Measurements from ENCODE around the gene TOMM7. TPM values are rescaled to one million over a fixed set of nuclear protein-coding genes. Genes with fewer than 3 reads are reported as not detected.

The TOMM7 gene
- total RNA-seq, 1 donor from 2014 or later, result 292 TPM

DNA sequence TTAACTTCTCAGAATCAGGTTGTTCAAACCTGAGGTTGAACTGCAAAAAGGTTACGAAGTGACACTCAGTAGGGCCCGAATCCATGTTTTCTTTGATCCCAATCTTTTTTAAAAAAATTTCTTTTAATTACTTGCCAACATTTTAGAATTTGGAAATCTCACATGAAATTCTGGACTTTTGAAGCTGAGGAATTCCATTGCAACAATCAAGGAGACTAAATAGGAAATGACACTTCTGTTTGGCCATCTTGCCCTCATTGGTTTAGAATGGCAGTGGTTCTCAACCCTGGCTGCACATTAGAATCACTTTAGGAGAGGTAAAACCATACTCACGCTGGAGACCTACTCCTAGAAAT lies 471 bp upstream of the TOMM7 start:
- no peak for DNase-seq (ENCODE audit: extremely low spot score, unreplicated experiment)
- Mint-ChIP-seq H3K4me1 (ENCODE audit: unreplicated experiment) (peaks cover 29% of the 10 kb centered on the region), H3K4me3 (ENCODE audit: unreplicated experiment) (peak overlapping the region; percentile 98), H3K27ac (ENCODE audit: unreplicated experiment) (peak overlapping the region; percentile 99), H3K27me3 (ENCODE audit: unreplicated experiment) (peaks cover 12% of the 10 kb centered on the region), H3K9me3 (ENCODE audit: unreplicated experiment) (no peaks in the 10 kb centered on the region), H3K36me3 (ENCODE audit: unreplicated experiment) (no peaks in the 10 kb centered on the region)
- TF ChIP-seq CTCF (IDR thresholded peaks at IDR 0.05), result no peak

GRCh38 chr7:22821702-22822485 lies 755 bp downstream of the TOMM7 start:
- Mint-ChIP-seq H3K27ac (ENCODE audit: unreplicated experiment) (peak overlapping the region; percentile 99), H3K27me3 (ENCODE audit: unreplicated experiment) (peaks cover 9% of the 10 kb centered on the region), H3K36me3 (ENCODE audit: unreplicated experiment) (peaks cover 6% of the 10 kb centered on the region), H3K9me3 (ENCODE audit: unreplicated experiment) (no peaks in the 10 kb centered on the region), H3K4me3 (ENCODE audit: unreplicated experiment) (peak overlapping the region; percentile 98), H3K4me1 (ENCODE audit: unreplicated experiment) (peaks cover 29% of the 10 kb centered on the region)
- no peak for TF ChIP-seq CTCF (IDR thresholded peaks at IDR 0.05)
- DNase-seq (ENCODE audit: extremely low spot score, unreplicated experiment), result no peak

- Mint-ChIP-seq H3K4me3 (ENCODE audit: unreplicated experiment) (no peak overlapping the region), H3K9me3 (ENCODE audit: unreplicated experiment) (no peaks in the 10 kb centered on the region), H3K27me3 (ENCODE audit: unreplicated experiment) (no peaks in the 10 kb centered on the region), H3K4me1 (ENCODE audit: unreplicated experiment) (peaks cover 33% of the 10 kb centered on the region), H3K36me3 (ENCODE audit: unreplicated experiment) (peaks cover 21% of the 10 kb centered on the region), H3K27ac (ENCODE audit: unreplicated experiment) (peak overlapping the region; percentile 31)
- no peak for DNase-seq (ENCODE audit: extremely low spot score, unreplicated experiment)
- no peak for TF ChIP-seq CTCF (IDR thresholded peaks at IDR 0.05)
These were observed 3.2 kb downstream of the TOMM7 start for GRCh38 chr7:22819476-22819875.

DNA sequence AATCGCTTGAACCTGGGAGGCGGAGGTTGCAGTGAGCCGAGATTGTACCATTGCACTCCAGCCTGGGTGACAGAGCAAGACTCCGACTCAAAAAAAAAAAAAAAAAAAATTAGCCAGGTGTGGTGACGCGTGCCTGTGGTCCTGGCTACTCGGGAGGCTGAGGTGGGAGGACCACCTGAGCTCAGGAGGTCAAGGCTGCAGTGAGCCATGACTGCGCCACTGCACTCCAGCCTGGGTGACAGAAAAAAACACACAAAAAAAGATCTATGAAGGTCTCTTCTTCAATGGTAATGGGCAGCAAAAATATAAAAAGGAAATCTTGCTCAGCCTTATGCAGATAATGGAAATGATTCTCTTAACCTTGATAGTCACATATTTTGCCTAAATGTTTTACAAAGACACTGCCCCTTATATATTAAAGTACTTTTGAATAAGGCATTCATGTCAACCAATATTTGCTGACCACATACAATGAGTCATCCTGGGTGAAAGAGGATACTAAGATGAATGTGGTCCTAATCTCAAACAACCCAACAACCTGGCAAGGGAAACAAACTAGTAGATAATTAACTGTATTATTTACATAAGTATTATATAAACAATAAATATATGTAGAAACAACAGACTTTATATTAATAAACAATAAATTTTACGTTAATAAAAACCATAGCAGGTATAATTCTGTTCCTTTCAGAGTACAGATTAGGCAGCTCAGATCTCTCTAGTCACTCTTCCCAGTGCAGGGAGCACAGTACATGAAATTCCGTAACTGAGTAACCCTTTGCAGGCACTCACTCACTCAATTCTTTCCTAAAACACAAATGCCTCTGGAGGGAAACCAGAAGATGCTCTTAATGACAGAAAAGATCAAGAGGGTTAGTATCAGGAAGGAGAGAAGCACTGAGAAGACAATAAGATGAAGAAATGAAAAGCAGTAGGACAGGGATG lies 8.1 kb downstream of the TOMM7 start:
- H3K27ac Mint-ChIP-seq (ENCODE audit: unreplicated experiment), result no peak overlapping the region
- H3K27me3 Mint-ChIP-seq (ENCODE audit: unreplicated experiment), result no peaks in the 10 kb centered on the region
- H3K4me1 Mint-ChIP-seq (ENCODE audit: unreplicated experiment), result peaks cover 7% of the 10 kb centered on the region
- H3K4me3 Mint-ChIP-seq (ENCODE audit: unreplicated experiment), result no peak overlapping the region
- no peak for TF ChIP-seq CTCF (IDR thresholded peaks at IDR 0.05)
- DNase-seq (ENCODE audit: extremely low spot score, unreplicated experiment), result no peak
- peaks cover 37% of the 10 kb centered on the region for H3K36me3 Mint-ChIP-seq (ENCODE audit: unreplicated experiment)
- no peaks in the 10 kb centered on the region for H3K9me3 Mint-ChIP-seq (ENCODE audit: unreplicated experiment)

- no peak overlapping the region for H3K4me3 Mint-ChIP-seq (ENCODE audit: unreplicated experiment)
- H3K4me1 Mint-ChIP-seq (ENCODE audit: unreplicated experiment), result peaks cover 5% of the 10 kb centered on the region
- H3K36me3 Mint-ChIP-seq (ENCODE audit: unreplicated experiment), result peaks cover 32% of the 10 kb centered on the region
- H3K9me3 Mint-ChIP-seq (ENCODE audit: unreplicated experiment), result no peaks in the 10 kb centered on the region
- H3K27me3 Mint-ChIP-seq (ENCODE audit: unreplicated experiment), result no peaks in the 10 kb centered on the region
- no peak for TF ChIP-seq CTCF (IDR thresholded peaks at IDR 0.05)
- DNase-seq (ENCODE audit: extremely low spot score, unreplicated experiment), result no peak
- no peak overlapping the region for H3K27ac Mint-ChIP-seq (ENCODE audit: unreplicated experiment)
These were observed 10.3 kb downstream of the TOMM7 start for GRCh38 chr7:22812353-22812752.

Data from osteocyte (in vitro differentiated cells).